ENCODE results near the gene SELENOV.

DNA sequence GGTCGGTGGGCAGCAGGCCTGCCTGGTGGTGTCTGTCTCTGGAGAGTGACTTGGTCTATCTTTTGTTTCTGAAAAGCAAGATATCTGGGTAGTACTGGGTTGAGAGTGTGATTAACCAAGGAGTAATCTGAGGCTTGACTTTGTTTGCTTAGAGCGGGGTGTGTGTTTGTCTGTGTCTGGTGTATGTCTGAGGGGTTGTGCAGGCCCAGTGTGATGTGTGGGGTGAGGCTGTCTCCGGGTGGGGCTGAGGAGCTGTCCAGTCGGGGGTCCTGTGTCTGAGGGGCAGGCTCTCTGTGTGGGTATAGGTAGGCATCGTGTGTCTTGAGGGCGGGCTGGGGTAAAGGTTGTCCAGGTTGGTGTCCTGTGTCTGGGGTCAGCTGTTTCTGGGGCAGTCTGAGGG, 45.4 kb upstream of the SELENOV start:
- TF ChIP-seq, protein P1, sequence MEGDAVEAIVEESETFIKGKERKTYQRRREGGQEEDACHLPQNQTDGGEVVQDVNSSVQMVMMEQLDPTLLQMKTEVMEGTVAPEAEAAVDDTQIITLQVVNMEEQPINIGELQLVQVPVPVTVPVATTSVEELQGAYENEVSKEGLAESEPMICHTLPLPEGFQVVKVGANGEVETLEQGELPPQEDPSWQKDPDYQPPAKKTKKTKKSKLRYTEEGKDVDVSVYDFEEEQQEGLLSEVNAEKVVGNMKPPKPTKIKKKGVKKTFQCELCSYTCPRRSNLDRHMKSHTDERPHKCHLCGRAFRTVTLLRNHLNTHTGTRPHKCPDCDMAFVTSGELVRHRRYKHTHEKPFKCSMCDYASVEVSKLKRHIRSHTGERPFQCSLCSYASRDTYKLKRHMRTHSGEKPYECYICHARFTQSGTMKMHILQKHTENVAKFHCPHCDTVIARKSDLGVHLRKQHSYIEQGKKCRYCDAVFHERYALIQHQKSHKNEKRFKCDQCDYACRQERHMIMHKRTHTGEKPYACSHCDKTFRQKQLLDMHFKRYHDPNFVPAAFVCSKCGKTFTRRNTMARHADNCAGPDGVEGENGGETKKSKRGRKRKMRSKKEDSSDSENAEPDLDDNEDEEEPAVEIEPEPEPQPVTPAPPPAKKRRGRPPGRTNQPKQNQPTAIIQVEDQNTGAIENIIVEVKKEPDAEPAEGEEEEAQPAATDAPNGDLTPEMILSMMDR (conservative IDR thresholded peaks at IDR 0.05), result no peak
- no peak for TF ChIP-seq ZFX (IDR thresholded peaks at IDR 0.05)

Measured in C4-2B (cell line).